ENCODE results near the gene NID1.

NID1 gene

GRCh38 chr1:235945775-235946570 lies 118.9 kb downstream of the NID1 start:
- in situ Hi-C loops (cut with HindIII; ENCODE audit: low pct_unique_long_range_greater_than_20kb, low sequenced_read_pairs): no loop called here

GRCh38 chr1:235943581-235944114 lies 121.2 kb downstream of the NID1 start:
- DNase-seq (ENCODE audit: low read depth in 1 of 2, low spot score in 1 of 2): peak in 1 of 2 experiments; percentile 70
- in situ Hi-C loops (cut with HindIII; ENCODE audit: low pct_unique_long_range_greater_than_20kb, low sequenced_read_pairs): no loop called here
- TF ChIP-seq JUND (IDR thresholded peaks at IDR 0.05; ENCODE audit: low read depth): no peak

More at GRCh38 chr1:235945775-235946570, 118.9 kb downstream of the NID1 start:
- TF ChIP-seq JUND (IDR thresholded peaks at IDR 0.05; ENCODE audit: low read depth): no peak
- DNase-seq (ENCODE audit: low read depth in 1 of 2, low spot score in 1 of 2): no peak

GRCh38 chr1:235942979-235943575 lies 121.8 kb downstream of the NID1 start:
- peak in 1 of 2 experiments; percentile 70 for DNase-seq (ENCODE audit: low read depth in 1 of 2, low spot score in 1 of 2)
- no peak for TF ChIP-seq JUND (IDR thresholded peaks at IDR 0.05; ENCODE audit: low read depth)
- in situ Hi-C loops (cut with HindIII; ENCODE audit: low pct_unique_long_range_greater_than_20kb, low sequenced_read_pairs): no loop called here

GRCh38 chr1:235942625-235942934 lies 122.3 kb downstream of the NID1 start:
- in situ Hi-C loops (cut with HindIII; ENCODE audit: low pct_unique_long_range_greater_than_20kb, low sequenced_read_pairs): no loop called here
- no peak for TF ChIP-seq JUND (IDR thresholded peaks at IDR 0.05; ENCODE audit: low read depth)
- no peak for DNase-seq (ENCODE audit: low read depth in 1 of 2, low spot score in 1 of 2)

DNA sequence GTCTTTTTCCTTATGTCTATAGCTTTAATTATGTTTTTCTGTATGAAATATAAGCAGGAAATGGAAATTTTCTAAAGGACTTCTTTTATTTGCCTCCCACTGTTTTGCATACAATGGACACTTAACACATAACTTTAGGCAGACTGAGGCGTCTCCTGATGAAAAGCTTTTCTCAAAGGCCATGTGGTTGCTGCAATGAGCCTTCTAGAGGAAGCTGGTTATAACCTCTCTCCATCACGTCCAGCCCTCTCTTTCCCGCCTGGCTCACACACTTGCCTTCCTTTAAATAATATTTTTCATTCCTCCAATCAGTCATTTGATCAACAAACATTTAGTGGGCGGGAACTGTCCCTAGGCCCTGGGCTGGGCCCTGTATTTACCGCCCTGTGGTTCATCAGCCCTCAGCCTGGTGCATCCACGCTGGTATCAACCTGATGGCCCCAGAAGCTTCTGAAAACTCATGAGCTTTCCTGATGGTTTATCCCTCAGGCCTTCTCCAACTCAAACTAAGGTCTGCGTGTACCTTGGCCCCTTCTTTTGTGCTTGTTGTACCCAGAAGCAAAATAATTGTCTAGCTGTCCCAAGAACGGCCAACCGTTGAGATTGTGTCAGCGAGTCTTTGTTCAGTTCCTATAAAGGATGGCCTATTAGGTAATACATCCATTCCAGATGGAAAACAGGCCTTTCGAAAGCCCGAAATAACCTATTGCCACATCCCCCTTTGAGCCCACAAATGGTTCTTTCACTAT lies 122.8 kb downstream of the NID1 start:
- peak in 1 of 2 experiments; percentile 56 for DNase-seq (ENCODE audit: low read depth in 1 of 2, low spot score in 1 of 2)
- in situ Hi-C loops (cut with HindIII; ENCODE audit: low pct_unique_long_range_greater_than_20kb, low sequenced_read_pairs): no loop called here
- no peak for TF ChIP-seq JUND (IDR thresholded peaks at IDR 0.05; ENCODE audit: low read depth)

DNA sequence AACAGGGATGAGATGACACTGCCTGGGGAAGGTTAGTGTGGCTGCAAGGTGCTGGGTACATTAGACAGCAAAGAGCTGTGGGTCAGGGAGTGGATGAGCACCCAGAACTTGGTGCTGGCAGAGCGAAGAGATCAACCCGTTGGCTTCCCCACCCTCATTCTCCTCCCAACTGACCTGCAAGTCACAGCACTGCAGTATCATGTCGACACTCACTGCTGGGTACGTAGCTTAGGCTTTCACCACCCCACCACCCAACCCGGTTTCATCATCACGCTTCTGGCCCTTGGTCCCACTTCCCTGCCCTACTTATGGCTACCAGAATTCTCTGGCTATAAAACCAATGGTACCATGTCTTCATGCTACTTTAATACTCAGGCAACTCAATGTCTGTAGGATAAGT lies 124.6 kb downstream of the NID1 start:
- in situ Hi-C loops (cut with HindIII; ENCODE audit: low pct_unique_long_range_greater_than_20kb, low sequenced_read_pairs): no loop called here
- no peak for TF ChIP-seq JUND (IDR thresholded peaks at IDR 0.05; ENCODE audit: low read depth)
- DNase-seq (ENCODE audit: low read depth in 1 of 2, low spot score in 1 of 2): no peak

- TF ChIP-seq JUND (IDR thresholded peaks at IDR 0.05; ENCODE audit: low read depth): no peak
- no peak for DNase-seq (ENCODE audit: low read depth in 1 of 2, low spot score in 1 of 2)
- in situ Hi-C loops (cut with HindIII; ENCODE audit: low pct_unique_long_range_greater_than_20kb, low sequenced_read_pairs): no loop called here
These were observed 125.5 kb downstream of the NID1 start for GRCh38 chr1:235939480-235939775.

GRCh38 chr1:235938709-235939479 lies 126.0 kb downstream of the NID1 start:
- no peak for DNase-seq (ENCODE audit: low read depth in 1 of 2, low spot score in 1 of 2)
- in situ Hi-C loops (cut with HindIII; ENCODE audit: low pct_unique_long_range_greater_than_20kb, low sequenced_read_pairs): no loop called here
- no peak for TF ChIP-seq JUND (IDR thresholded peaks at IDR 0.05; ENCODE audit: low read depth)

DNA sequence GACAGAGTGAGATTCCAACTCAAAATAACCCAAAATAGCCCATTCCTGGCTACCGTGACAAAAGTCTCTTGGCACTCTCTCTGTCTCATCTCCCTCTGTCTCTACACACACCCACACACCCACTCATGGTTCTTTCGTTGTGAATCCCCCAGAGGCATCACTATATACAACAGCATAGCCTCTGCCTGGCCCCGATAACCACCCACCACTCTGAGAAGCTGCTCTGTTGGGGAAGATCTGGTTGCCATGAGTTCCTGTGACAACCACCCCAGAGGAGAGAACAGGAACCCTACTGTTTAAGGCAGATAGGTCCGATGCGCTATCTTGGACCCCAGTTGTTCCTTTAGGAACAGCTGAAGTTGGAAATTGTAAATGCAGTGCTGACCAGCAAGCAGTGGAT lies 127.8 kb downstream of the NID1 start:
- TF ChIP-seq JUND (IDR thresholded peaks at IDR 0.05; ENCODE audit: low read depth): no peak
- in situ Hi-C loops (cut with HindIII; ENCODE audit: low pct_unique_long_range_greater_than_20kb, low sequenced_read_pairs): no loop called here
- DNase-seq (ENCODE audit: low read depth in 1 of 2, low spot score in 1 of 2): no peak

DNA sequence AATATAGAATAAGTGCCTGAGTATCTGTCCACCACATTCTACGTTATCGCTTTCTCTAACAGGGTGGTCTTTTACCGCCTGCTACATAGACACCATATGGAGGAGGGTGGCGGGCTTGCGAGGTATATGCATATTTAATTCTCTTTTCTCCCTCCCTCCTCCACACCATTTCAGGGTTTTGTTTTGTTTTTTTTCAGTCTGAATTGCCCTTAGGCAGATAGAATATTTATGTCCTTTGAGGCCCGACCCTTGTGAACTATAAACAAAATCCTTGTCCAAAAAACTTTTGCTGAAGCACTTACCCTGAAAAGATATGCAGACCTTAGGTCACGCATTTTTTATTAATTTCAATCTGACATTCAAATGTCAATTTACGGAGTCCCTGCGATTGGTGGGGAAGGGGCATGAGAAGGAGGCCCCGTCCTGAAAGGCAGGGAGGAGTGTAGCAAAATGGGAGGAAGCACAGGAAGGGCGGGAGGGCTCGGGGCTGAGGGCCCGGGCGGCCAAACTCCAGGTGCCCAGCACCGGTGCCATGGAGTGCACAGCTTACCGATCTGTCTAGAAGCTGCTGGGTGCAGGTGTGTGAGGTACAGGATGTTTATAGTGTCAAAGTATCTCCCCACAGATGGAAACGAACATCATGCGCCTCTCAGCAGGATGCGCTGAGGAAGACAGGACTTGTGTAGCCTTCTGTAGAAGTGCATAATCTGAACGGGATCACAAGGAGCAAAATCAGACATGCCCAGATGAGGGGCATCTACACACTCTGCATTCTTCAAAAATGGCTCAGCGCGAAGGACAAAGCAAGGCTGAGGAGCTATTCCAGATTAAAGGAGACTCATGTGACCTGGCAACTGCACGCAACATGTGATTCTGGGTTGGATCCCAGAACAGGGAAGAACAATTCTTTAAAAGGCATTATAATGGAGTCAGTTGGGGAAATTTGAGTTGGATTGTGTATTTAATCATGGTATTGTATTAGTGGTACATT lies 129.4 kb downstream of the NID1 start:
- no peak for DNase-seq (ENCODE audit: low read depth in 1 of 2, low spot score in 1 of 2)
- in situ Hi-C loops (cut with HindIII; ENCODE audit: low pct_unique_long_range_greater_than_20kb, low sequenced_read_pairs): no loop called here
- TF ChIP-seq JUND (IDR thresholded peaks at IDR 0.05; ENCODE audit: low read depth): no peak

GRCh38 chr1:235933766-235934116 lies 131.1 kb downstream of the NID1 start:
- no peak for DNase-seq (ENCODE audit: low read depth in 1 of 2, low spot score in 1 of 2)
- TF ChIP-seq JUND (IDR thresholded peaks at IDR 0.05; ENCODE audit: low read depth): no peak
- in situ Hi-C loops (cut with HindIII; ENCODE audit: low pct_unique_long_range_greater_than_20kb, low sequenced_read_pairs): no loop called here
